GM21515 (cell line): ENCODE data around the gene MACROD2.
A peak's percentile ranks its signal among the peaks of the same experiment; 100 is the strongest.

ENCODE experiments used
- ATAC-seq: cut with Tn5 transposase; IDR thresholded peaks from one replicate; pipeline ENCODE4 v1.9.1; 2021; ENCODE audit not compliant: unreplicated experiment

MACROD2 gene

GRCh38 chr20:15848995-15849610 is 1853.8 kb downstream of the MACROD2 start:
- ATAC-seq, result no peak

GRCh38 chr20:15851576-15852215 is 1856.4 kb downstream of the MACROD2 start:
- ATAC-seq, result no peak

DNA sequence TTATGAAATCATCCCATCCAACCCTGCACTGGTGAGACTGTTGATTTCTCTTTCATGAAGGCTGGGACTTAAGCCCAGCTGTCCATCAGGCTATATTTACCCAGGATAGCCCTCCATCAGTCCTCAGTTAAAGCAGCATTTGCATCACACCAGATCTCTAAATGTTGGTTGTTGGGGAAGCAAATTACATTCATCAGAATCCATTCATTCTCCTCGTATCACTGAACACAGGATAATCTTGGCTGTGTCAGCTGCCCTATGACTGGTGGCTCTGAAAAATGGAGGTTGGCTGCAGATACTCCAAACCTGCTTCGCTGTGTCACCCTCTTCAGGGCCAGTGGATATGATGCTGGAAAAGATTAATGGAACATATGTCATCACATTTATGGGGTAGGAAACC is 1859.6 kb downstream of the MACROD2 start:
- no peak for ATAC-seq

DNA sequence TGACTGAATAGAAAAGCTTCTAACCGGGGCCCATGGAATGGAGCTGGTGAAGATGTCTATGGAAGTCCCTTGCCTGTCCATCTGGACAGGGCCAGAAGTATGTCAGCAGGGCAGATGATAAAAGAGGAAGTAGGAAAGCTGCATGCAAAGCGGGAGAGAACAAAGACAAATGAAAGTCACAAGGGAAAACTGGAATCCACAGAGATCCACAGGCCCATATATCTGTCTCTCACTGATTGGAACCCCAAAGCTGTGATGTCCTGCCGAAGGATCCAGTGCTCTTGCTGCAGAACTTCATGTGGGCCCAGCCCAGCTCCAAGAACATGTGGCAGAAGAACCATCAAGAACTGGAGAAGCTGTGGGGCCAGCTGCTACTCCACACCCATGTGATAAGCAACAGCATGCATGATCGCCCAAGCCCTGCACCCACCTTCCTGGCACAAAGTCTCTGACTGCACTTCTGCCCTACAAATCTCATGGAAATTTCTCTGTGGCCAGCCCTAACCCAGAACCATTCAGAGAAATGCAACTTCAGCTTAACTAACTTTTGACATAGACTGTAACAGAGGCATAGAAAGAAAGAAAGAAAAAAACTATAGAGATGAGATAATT is 1862.0 kb downstream of the MACROD2 start:
- ATAC-seq, result peak; percentile 57

DNA sequence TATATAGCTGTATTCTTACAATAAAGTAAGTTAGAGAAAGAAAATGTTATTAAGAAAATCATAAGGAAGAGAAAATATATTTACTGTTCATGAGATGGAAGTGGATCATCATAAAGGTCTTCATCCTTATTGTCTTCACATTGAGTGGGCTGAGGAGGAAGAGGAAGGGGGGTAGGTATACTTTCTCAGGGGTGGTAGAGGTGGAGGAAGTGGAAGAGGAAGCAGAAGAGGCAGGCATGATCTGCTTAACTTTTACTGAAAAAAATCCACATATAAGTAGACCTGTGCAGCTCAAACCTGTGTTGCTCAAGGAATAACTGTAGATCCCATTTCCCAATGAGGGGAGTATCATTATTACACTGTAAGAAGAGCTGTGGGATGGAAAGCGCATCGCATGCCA is 1863.7 kb downstream of the MACROD2 start:
- ATAC-seq, result no peak

GRCh38 chr20:15860850-15861249 is 1865.5 kb downstream of the MACROD2 start:
- ATAC-seq, result no peak

- no peak for ATAC-seq
Observed at GRCh38 chr20:15862178-15862577, 1866.9 kb downstream of the MACROD2 start.

DNA sequence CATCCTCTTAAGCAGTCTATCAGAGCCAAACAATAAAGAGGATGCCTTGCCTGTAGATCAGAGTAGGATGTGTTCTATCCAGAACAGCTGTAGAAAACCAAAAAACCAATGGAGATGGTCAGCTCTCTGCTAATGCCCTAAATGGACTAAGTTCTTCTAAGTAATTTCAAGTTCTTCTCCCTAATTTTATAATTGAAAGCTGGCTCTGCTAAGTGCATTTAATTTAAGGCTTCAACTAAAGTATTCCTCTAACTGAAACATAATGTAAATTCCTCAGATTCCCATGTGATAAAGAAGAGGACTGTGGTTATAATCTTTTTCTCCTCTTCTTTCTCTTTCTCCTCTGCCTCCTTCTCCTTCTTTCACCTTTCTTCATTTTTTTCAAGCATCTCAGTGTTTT is 1868.4 kb downstream of the MACROD2 start:
- no peak for ATAC-seq

DNA sequence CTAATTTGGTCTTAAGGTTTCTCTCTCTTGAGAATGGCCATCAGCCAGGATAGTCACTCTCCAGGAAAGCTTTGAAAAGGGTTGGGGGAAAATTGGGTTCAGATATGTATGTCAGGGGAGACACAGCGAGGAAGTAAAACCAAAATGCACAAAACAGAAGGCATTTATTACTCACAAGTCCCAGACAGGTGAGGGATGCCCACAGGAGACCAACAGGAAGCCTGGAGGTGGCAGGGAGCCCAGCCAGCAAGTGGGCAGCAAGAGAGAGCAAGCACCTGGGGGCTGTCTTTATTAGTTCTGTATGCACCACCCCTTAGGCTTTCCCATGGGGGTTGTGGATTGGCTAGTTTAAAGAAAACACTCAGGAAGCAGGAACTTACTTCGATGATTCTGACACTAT is 1870.2 kb downstream of the MACROD2 start:
- ATAC-seq, result no peak

GRCh38 chr20:15866916-15867730 is 1871.8 kb downstream of the MACROD2 start:
- ATAC-seq, result no peak

DNA sequence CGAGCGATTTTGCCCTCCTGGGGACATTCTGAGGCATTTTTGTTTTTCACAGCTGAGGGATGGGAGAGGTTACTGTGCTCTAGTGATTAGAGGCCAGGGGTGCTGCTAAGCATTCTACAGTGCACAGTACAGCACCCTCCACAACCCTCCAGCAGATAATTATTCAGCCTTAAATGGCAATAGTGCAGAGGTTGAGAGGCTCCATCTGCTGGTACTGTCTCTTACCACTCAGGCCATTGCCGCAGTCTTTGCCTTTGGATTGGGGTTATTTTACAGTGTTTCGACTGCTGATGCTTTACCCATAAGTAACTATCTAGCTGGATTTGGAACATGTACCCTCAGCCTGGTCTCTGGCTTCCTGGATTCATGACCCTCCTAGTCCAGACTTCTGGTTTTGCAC is 1872.6 kb downstream of the MACROD2 start:
- no peak for ATAC-seq

GRCh38 chr20:15875446-15875845 is 1880.1 kb downstream of the MACROD2 start:
- no peak for ATAC-seq

GRCh38 chr20:15882553-15882952 is 1887.2 kb downstream of the MACROD2 start:
- ATAC-seq, result no peak

DNA sequence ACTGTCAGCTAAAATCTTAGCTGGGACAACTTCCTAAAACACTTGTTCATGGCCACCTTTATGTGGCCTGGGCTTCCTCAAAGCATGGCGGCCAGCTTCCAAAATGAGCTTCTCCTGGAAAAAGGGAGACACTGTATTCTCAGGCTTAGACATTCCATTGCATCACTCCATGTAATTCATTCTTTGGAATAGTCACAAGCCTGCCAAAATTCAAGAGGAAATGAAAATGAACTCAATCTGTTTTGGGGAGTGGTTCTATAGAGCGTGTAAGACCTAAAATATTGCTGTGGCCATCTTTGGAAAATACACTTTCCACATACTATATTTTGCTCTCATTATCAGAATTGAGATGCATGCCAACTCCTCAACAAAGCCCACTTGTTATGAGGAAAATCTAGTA is 1890.9 kb downstream of the MACROD2 start:
- ATAC-seq, result no peak

DNA sequence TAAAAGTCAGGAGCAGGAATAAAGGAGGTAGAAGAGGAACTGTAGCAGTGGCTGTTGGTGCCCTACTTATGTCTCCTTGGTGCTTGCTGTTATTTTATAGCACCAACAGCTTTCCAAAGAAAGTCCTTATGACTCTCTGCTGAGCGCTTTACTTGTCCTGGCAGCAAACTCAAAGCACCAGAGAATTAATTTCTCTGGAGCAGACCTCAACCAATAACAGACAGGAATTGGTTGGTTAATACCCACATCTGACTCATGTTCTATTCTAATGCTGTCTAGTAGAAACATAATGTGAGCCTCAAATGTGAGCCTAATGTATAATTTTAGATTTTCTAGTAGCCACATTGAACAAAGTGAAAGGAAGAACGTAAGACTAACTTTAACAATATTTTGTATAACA is 1892.1 kb downstream of the MACROD2 start:
- ATAC-seq, result no peak

DNA sequence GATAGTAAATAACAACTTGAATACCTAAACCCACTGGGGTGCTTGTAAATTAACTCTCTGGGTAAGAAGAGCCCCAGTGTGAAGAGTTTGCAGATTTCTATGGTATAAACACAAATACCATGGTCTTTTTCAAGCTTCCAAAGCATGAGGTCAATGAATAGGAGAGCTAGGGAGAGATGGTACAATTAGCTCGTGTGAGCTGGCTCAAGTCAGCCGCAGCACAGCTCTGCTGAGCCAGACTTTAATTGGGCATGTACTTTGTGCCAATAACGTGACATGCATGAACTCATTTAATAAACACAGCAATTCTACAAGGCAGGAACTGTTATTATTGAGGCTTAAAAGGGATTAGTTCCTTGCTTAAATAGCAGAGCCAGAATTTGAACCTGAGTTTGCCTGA is 1893.7 kb downstream of the MACROD2 start:
- no peak for ATAC-seq

- no peak for ATAC-seq
Observed at GRCh38 chr20:15889514-15890256, 1894.4 kb downstream of the MACROD2 start.

GRCh38 chr20:15890407-15890982 is 1895.2 kb downstream of the MACROD2 start:
- ATAC-seq, result no peak

GRCh38 chr20:15895126-15895525 is 1899.8 kb downstream of the MACROD2 start:
- ATAC-seq, result no peak

DNA sequence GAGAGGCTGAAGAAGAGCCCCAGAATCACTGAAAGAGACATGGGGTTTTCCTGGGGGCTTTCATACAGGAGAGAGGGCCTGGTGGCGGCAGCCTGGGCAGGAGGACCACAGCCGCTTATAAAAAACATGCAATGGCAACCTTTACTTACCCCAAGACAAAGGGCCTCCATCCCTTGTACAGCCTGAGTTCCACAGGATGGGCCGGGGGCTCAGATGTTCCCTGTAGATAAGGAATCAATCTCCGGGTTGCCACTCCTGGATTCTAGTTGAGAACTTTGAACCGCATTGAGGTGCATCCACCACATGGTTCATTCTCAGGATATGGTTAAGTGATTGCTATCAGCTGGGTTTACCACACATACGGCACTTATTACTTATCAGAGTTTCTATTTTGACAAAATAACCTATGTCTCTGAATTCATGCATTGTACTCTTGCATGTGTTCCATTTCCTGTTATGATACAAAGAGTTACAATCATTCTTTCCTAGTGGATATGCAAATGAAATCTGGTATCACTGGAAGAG is 1900.3 kb downstream of the MACROD2 start:
- ATAC-seq, result peak; percentile 89
